Fibroblast of skin of back (primary cell): Measurements from ENCODE around the gene RSU1. TPM values are rescaled to one million over a fixed set of nuclear protein-coding genes. Genes with fewer than 3 reads are reported as not detected.
"Not testable (repeated sequence)": the region's sequence is repeated elsewhere in the genome, so short reads cannot be mapped to it uniquely, and the experiment has no call there.

Experiments used
- DNase-seq: peaks from one replicate; pipeline ENCODE4 v3.0.0-alpha.2; 2013
- polyA plus RNA-seq, 2 experiments: library from polyadenylated mRNA; unstranded; fragments of 120-200 nt; gene quantifications; one replicate each; pipeline ENCODE4 v1.2.1, GENCODE V29; 2013; ENCODE audit not compliant: insufficient read length in 2 of 2

Gene RSU1
- 269 TPM for polyA plus RNA-seq (2013, experiment 1 of 2; ENCODE audit: insufficient read length)
- 279 TPM for polyA plus RNA-seq (2013, experiment 2 of 2; ENCODE audit: insufficient read length)

DNA sequence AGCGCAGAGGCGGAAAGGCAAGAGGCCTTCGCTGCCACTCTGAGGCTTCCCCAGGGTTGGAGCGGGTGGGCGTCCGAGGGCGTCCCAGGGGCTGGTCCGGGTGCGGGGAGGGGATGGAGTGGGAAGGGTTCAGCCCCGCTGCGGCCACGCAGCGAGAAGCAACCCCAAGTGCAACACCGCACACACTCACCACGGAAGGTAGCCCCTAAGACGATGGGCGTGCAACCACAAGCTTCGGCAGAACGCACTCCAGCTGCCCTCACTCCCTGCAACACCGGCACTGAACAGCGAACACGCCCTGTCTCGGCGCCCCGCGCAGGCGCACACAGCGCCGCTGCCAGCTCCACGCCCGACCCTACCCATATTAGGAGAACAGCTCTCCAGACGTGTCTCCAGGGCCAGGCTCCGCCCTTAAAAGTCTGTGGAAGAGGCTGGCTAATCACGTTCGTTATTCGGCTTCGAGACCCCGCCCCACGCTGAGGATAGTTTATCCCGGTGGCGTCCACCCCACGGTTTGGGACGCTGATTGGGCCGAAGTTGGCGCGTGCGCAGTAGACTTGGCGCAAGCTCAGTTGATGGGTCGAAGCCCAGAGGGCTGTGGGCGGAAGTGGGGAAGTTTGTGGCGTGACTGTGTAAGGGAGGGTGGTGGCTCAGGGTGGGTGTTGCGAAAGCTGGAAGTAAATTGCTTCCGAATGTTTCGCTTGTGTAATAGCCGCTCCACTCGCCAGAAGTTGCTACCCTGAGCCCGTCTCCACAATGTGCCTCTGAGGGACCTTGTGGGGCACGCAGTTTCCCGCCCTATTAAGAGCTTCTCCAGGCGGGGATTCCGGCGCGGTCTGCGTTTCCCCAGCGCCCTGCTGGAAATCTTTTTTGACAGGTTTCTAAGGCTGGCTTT is at the start of gene RSU1:
TSS of gene RSU1 (minus strand) at position 300 of the 895 bp plus-strand sequence. CDS start 343 bp downstream, outside the sequence.
- peak; percentile 100 for DNase-seq

DNA sequence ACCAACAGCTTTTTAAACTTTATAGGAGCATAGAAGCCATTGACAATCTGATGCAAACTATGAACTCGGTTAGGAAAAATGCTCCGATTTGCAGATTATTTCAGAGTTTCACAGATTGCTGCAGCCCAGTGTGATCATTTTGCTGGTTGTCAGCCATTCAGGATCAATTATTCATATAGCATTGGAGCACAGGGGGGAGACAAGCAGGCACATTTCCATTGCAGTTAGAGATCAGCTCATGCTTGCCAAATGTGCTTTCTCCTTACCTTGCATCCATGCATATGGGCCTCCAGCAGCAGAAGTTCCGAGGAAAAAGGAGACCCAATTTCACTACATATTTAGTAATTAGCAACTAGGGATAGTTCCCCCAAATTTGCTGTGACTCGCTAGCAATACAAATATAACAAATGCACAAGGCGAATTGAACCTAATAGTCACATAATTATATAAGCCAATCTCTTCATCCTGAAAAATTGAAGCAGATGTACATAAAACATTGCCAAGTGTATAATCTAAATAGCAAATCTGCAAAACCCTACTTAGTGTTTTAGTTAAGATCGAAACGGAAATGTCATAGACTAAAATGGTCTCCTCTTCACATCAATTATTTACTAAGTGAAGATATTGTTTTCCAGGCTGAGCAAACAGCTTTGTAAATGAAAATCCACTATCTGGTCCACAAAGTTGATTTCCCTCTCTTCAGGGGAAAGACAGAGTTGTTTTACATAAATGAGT is 49.5 kb upstream of the RSU1 start:
- no peak for DNase-seq

DNA sequence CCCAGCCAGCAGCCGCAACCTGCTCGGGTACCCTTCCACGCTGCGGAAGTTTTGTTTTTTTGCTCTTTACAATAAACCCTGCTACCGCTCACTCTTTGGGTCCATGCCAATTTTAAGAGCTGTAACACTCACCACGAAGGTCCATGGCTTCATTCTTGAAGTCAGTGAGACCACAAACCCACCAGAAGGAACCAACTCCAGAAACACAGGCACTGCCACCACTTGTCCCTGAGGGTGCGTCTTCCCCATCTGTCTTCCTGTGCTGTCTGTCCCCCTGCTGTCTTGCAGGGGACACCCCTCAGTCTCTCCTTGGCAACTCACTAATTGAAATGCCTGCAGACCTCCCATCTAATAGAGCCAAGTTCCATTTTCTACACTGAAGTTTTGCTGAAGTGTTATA is 48.5 kb upstream of the RSU1 start:
- DNase-seq: no peak

GRCh38 chr10:16863766-16864165 is 46.5 kb upstream of the RSU1 start:
- no peak for DNase-seq

DNA sequence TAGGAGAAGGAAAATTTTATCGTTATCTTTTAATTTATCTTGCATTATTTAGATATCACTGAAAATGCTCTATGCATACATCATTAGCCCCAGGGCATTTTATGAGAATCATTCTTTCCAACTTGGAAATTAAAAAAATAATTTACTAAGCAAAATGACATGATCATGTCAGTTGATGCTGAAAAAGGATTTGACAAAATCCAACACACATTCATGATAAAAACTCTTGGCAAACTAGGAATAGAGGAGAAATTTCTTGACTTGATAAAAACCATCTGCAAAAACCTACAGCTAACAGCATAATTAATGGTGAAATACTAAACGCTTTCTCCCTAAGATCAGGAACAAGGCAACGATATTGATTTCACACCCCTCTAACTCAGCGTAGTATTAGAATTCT is 40.2 kb upstream of the RSU1 start:
- no peak for DNase-seq

GRCh38 chr10:16856567-16856966 is 39.3 kb upstream of the RSU1 start:
- DNase-seq: peak; percentile 23

DNA sequence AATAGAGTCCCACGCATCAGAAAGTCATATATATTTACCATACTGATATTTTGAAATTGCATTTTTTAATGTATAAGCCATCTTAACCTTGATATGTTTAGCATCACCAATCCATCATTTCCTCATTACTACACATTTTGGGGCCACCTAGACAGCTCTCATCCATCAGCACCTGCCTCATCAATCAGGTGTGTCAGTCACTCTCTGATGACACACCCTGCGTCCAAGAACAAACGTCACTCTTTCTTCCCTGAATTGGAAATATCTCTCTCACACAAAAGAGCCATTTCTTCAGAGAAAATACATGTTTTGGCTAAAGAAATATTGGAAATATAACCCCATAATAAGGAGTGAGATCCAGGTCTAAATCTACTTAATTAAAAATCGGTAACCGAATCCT is 38.9 kb upstream of the RSU1 start:
- DNase-seq: no peak

DNA sequence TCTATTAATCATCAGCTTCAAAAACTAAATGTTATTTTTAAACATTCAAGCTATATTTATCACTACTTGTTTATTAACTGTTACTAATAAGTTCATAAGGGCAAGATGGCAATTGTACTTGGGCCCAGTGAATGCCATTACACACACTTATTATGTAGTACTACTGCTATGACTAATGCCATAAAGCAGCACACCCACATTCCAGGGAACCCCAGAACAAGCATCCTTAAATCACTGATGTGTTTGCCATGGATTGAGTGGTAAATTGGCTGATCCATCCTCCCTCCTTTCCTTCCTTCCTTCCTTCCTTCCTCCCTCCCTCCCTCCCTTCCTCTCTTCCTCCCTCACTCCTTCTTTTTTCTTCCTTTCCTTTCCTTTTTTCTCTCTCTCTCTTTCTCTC is 37.4 kb upstream of the RSU1 start:
- DNase-seq: peak; percentile 48

DNA sequence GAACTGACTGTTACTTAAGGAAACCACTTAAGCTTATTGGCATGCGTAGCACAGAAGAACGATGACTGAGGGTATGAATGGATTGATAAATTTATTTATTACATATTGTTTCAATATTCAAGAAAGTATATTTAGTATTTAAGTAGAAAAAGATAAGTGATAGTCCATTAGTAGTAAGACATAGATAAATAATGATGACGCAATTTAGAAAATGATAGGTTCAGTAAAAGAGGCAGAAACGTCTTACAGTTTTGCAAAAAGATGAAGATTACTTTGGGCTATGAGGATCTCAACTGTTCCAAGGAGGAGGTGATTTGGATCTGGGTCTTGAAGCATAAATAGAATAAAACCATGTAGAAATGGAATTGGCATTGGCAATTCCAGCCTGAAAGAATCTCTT is 36.6 kb upstream of the RSU1 start:
- DNase-seq: no peak

DNA sequence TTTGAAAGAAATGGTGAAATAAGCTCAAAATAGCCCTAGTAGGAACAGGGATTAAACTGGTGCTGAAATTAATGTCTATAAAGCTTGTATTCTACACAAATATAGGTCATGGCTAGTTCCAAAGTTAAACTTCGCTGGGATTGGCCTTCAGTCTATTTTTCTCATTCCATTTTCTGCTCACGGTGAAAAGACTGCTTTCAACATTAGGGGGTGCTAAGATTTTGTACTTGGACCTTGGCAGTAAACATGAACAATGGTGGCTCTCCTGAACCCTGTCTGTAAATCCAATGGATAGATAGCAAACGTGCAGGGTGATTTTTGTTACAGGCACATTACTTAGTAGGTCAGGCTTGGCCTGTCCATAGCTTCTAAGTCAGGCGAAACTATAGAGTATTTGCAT is 36.0 kb upstream of the RSU1 start:
- peak; percentile 65 for DNase-seq

GRCh38 chr10:16852624-16853023 is 35.4 kb upstream of the RSU1 start:
- no peak for DNase-seq

- DNase-seq: peak; percentile 19
These were observed 31.4 kb upstream of the RSU1 start for GRCh38 chr10:16848562-16849154.

GRCh38 chr10:16847644-16848043 is 30.4 kb upstream of the RSU1 start:
- DNase-seq: peak; percentile 30

GRCh38 chr10:16845248-16845647 is 28.0 kb upstream of the RSU1 start:
- DNase-seq: no peak

DNA sequence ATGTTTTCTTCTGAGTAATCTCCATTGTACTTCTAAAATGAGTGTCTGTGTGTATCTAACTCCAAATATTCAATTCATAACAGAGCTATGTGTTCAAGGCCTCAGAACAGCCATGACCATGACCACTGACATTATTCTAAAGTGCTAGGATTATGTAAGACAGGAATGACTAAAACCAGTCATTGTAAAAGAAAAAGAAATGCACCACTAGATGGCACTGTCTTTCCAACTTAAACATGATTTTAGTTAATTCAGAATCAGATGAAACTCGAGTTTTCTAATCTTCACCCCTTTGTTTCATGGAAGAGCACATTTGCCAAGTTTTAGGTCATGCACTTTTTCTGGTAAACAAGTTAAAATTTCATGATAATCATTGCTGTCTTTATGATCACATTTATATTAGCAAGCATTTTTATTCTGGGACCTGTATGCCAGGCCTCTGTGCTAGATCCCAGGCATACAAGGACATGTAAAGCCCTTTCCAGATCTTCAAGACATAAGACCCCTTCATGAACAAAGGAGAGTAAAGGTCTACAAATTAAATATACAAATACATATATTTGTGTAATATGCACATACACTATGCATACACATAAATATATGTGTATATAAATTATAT is 26.1 kb upstream of the RSU1 start:
- peak; percentile 78 for DNase-seq

DNA sequence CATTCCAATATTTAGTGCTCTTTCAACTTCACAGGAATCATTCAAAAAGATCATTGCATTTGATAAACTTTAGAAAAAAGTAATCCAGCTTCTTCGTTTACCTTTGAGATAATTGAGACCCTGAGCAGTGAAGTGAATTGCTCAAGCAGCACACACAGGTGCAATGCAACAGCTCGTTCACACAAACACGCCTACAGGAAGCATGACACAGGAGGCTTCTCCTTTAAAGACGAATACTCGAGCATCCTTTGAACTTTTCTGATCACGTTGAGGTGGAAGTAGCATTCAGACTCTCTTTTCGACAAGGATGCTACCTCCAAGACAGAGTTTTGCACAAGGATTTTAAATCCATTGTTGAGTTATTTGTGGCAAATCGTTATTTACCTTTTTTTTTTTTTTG is 18.0 kb upstream of the RSU1 start:
- DNase-seq: no peak

DNA sequence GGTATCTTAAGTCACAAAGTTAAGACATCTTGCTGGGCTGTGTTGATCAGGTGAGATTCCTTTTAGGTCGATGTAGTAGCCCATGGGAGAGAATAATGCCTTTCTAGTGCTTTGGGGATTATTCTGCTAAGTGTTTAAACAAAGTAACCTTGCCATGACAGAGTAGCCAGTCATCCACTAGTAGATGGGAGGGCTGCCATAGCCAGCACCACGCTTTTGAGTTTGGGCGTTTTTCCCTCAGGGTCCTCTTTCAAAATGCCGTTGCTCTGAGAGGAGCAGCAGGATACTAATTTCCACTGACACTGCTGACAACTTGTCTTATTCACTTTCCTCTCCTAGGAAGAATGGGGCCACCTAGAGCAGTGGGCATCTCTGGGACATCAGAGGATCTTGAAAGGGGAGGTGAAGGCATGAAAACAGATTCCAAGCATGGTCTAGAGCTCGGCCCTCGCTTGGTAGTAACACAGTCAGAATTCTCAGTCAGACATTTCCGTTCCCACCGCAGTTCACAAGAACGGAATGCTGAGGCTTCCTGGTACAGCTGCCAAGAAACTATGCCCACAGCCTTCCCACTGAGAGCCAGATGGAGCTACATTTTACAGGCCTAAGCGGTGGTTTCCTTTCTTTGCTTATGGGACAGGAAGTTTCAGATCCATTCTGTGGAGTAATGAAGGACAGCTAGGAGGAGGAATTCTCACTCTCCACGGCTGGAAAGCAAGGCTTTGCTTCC is 15.3 kb upstream of the RSU1 start:
- peak; percentile 98 for DNase-seq

GRCh38 chr10:16828701-16829175 is 11.5 kb upstream of the RSU1 start:
- peak; percentile 91 for DNase-seq

DNA sequence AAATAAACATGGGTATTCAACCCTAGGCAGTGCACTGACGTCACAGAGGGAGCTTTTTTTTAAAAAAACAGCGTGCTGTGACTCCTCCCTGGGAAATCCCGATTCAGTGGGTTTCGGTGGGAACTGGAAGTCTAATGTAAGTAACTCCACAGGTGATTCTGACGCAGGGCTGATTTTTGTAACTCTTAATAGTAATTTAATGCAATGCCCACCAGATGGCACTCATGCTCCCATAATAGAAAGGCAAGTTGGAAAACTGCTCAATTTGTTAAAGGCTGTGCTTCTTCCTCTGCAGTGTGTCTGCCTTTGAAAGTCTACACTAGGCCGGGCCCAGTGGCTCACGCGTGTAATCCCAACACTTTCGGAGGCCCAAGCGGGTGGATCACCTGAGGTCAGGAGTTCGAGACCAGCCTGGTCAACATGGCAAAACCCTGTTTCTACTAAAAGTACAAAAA is 10.9 kb upstream of the RSU1 start:
- DNase-seq: peak; percentile 84

- not testable (repeated sequence) for DNase-seq
These were observed 10.2 kb upstream of the RSU1 start for GRCh38 chr10:16827474-16827873.

DNA sequence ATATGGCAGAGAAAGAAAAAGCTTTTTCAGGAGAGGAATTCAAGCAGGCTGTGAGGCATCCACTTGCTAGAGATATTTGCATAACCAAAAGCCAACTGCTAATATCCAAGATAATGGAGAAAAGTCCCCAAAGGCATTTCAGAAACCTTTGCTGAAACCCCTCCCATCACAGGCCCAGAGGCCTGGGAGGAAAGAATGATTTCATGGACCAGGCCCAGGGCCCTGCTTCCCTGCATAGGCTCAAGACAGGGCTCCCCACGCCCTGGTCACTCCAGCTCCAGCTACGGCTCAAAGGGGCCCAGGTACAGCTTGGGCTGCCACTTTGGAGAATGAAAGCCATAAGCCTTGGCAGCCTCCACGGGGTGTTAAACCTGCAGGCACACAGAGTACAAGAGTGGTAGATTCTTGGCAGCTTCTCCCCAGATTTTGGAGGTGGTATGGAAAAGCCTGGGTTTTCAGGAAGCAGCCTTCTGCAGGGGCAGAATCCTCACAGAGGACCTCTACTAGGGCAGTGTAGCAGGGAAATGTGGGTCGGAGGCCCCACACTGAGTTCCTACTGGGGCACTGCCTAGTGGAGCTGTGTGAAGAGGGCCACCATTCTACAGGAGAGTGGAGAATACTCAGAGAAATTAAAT is 5.6 kb upstream of the RSU1 start:
- DNase-seq: no peak
